GM19452 (cell line): ENCODE data around the gene UNG.
"Not testable (repeated sequence)": the region's sequence is repeated elsewhere in the genome, so short reads cannot be mapped to it uniquely, and the experiment has no call there.

Experiments
- ATAC-seq: cut with Tn5 transposase; IDR thresholded peaks from one replicate; pipeline ENCODE4 v1.9.1; 2021; ENCODE audit not compliant: unreplicated experiment

Gene UNG

DNA sequence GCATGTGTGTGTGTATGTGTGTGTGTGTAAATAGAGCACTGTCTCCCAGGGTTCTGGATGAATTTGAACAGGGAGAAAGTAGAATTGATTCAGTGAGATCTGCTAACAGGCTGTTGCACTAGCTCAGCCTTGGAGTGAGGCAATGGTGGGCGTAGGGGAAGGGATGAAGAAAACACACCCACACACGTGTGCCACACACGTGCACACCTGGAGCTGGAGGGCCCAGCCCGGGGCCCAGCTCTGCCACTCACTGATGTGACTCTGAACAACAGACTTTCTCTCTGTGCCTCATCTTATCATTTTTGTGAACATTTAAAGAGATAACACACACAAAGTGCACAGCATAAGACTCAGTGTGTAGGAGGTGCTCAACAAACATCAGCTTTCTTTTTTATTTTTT lies 23.2 kb downstream of the UNG start:
- ATAC-seq, result no peak

DNA sequence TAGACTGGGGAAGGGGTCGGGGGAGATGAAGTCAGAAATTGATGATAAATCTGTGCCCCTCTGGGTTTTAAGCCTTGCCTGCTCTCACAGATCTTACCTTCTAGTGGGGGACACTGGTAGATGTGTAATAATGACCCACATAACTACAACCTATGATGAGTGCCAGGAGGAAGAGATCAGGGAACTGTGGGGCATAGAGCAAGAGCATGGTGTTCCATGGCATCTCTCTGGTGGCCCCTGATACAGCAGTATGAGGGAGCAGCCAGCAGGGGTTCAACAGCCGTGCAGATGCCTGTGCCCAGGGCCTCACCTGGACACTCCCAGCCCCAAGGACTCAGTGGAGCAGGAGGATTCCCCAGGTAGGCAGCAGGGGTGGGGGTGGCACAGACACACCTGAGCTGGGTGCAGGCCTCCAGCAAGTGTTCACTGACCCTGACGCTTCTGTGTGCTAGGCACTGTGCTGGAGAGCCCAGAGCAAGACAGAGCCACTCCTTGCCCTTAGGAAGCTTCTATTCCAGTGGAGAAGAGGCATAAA lies 24.0 kb downstream of the UNG start:
- no peak for ATAC-seq

GRCh38 chr12:109124878-109125648 lies 27.7 kb downstream of the UNG start:
- no peak for ATAC-seq

GRCh38 chr12:109125791-109126190 lies 28.4 kb downstream of the UNG start:
- ATAC-seq, result no peak

DNA sequence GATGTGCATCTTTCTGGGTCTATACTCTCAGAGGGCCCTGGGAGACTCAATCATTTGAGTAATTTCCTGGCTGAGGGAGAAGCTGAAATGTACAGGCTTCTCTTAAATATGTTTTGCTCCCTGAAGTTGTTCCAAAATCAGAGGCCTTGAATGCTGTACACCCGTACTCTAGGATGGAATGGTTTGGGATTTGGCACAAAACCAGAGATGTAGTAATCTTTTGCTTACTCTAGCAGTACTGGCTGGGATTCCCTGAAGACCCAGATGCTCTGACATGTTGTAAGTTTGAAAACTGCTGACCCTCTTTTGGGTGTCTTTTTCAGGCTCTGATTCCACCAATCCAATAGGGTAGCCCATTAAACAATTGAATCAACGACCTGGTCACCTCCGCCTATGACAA lies 29.4 kb downstream of the UNG start:
- no peak for ATAC-seq

DNA sequence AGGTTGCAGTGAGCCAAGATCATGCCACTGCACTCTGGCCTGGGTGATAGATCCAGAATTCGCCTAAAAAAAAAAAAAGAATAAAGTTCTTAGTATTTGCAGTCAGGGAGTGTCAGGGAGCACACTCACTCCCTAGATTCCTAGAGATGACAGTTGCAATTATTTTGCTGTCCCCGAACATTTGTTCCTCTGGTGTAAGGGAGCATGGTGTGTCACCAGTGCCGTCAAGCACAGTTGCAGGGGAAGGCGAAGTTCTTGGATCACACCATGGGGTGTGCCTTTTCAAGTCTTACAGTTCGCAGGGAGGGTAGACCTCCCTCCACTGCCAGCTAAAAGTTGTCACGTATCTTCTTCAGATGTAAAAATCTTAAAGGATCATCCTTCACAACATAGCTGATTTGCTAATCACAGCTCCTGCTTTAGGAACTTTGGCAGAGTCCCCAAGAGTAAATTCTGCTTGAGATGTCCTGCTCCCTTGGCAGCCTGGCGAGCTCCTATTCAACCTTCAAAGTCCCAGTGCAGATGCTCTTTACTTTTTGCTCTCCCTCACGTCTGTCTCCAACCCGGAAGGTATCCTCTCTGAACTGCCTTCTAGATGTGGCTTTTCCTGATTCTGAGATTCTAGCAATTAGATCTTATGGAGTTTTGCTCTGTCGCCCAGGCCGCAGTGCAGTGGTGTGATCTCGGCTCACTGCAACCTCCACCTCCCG lies 30.3 kb downstream of the UNG start:
- ATAC-seq, result no peak

- ATAC-seq, result no peak
These were observed 33.1 kb downstream of the UNG start for GRCh38 chr12:109130297-109131153.

DNA sequence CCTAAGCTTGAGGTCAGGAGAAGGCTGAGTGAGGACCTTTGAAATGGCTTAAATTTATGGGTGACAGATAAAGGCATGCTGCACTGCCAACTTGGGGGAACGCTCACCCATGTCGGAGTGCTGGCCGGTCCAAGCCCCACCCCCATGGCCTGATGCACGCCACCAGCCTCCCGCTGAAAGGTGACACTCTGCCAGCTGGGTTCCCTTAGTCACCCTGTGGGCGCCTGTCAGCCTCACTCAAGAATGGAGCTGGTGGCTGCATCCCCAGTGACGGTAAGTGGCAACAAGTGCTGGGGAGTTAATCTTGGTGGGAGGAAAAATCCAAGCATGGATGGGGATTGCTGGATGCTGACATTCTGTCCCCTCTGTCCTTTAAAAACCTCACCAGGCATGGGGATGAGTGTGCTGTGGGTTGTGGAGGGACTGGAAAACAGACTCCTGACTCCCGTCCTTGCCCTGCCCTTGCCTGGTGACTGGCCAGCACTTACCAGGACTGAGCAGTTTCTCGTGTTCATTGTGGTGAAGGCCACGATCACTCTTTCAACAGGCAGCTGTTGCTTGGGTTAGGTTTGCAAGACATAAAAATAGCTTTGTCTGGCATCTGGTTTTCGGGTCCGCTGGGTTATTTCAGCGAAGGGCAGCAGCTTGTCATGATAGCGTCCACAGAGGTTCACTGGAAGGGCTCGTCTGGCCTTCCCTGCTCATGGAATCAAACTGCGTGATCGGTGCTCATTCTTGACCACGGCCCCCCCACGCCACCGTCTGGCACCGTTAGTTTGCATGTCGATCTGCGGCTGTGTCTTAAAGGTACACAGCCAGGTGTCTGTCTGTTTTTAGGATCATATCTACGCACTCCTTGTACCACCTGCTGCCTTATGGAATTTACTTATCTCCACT lies 34.0 kb downstream of the UNG start:
- no peak for ATAC-seq

GRCh38 chr12:109134186-109134917 lies 37.0 kb downstream of the UNG start:
- no peak for ATAC-seq

- ATAC-seq, result no peak
These were observed 39.7 kb downstream of the UNG start for GRCh38 chr12:109137055-109137454.

DNA sequence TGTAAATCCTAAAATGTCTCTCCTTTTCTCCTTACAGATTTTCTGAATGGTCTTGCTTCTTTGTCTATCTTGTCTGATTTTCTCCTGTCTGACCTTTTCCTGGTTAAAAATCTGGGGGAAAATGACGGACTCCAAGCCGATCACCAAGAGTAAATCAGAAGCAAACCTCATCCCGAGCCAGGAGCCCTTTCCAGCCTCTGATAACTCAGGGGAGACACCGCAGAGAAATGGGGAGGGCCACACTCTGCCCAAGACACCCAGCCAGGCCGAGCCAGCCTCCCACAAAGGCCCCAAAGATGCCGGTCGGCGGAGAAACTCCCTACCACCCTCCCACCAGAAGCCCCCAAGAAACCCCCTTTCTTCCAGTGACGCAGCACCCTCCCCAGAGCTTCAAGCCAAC lies 42.0 kb downstream of the UNG start:
- no peak for ATAC-seq

- no peak for ATAC-seq
These were observed 42.4 kb downstream of the UNG start for GRCh38 chr12:109139791-109140190.

GRCh38 chr12:109140560-109140959 lies 43.2 kb downstream of the UNG start:
- no peak for ATAC-seq

- no peak for ATAC-seq
These were observed 46.8 kb downstream of the UNG start for GRCh38 chr12:109144224-109144623.

DNA sequence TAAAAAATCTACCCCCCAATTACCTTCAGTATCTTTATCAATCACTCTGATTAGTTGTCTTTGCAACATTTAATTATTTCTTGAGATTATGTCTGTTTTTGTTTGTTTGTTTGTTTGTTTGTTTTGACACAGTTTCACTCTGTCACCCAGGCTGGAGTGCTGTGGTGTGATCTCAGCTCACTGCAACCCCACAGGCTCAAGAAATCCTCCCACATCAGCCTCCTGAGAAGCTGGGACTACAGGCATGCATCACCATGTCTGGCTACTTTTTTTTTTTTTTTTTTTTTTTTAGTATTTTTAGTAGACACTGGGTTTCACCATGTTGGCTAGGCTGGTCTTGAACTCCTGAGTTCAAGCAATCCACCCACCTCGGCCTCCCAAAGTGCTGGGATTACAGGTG lies 49.7 kb downstream of the UNG start:
- ATAC-seq, result not testable (repeated sequence)

- no peak for ATAC-seq
These were observed 50.6 kb downstream of the UNG start for GRCh38 chr12:109147954-109148353.

GRCh38 chr12:109150124-109150640 lies 52.8 kb downstream of the UNG start:
- no peak for ATAC-seq

DNA sequence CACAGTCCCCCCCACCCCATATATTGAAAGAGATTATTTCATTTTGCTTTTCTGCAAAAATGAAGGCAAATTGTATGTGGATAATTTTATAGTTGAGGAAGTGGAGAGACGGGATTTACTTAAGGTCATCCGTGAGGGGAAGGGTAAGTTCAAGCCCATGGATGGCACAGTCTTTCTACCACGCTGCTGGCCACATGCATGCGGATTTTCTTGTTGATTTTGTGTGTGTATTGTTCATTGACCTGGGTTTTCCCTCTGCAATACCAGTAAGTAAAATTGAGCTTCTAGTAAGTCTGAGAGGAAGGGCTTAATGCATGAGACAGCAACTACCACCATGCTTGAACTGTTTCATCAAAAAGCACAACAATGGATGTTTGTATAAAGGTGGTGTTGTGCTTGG lies 54.1 kb downstream of the UNG start:
- no peak for ATAC-seq

DNA sequence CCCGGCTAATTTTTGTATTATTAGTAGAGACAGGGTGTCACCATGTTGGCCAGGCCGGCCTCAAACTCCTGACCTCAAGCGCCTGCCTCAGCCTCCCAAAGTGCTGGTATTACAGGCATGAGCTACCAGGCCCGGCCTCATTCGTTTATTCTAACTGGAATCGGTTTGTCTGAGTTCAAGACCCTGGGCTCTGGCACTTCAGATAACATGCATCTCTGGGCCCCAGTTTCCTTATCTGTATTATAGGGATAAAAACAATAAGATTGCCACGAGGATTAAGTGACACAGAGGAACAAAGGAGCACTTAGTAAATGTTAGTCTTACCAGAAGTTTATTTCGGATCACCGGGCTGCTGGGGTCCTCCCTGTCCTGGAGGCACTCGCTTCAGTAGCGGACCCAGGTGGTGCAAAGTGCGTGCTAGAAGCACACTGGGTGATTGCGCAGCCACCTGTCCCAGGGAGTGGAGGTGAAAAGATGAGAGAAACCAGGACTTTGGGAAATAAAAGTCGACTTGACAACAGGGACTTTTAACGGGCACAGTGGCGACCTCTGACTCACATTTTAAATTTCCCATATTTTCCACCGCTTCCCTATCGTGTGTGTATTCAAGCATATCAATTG lies 56.5 kb downstream of the UNG start:
- ATAC-seq, result no peak
